GM20000 (cell line): Measurements from ENCODE around the gene FGF21.

Experiments used
- DNase-seq: peaks from one replicate; pipeline ENCODE4 v3.0.0; 2012; ENCODE audit warnings: low spot score
- TF ChIP-seq, protein P1 (sequence below): IDR thresholded peaks from 2 replicates; pipeline ENCODE4 v1.5.1; 2012; ENCODE audit warnings: mild to moderate bottlenecking, control low read depth; ENCODE audit errors: extremely low read depth, missing control alignments

FGF21 gene

DNA sequence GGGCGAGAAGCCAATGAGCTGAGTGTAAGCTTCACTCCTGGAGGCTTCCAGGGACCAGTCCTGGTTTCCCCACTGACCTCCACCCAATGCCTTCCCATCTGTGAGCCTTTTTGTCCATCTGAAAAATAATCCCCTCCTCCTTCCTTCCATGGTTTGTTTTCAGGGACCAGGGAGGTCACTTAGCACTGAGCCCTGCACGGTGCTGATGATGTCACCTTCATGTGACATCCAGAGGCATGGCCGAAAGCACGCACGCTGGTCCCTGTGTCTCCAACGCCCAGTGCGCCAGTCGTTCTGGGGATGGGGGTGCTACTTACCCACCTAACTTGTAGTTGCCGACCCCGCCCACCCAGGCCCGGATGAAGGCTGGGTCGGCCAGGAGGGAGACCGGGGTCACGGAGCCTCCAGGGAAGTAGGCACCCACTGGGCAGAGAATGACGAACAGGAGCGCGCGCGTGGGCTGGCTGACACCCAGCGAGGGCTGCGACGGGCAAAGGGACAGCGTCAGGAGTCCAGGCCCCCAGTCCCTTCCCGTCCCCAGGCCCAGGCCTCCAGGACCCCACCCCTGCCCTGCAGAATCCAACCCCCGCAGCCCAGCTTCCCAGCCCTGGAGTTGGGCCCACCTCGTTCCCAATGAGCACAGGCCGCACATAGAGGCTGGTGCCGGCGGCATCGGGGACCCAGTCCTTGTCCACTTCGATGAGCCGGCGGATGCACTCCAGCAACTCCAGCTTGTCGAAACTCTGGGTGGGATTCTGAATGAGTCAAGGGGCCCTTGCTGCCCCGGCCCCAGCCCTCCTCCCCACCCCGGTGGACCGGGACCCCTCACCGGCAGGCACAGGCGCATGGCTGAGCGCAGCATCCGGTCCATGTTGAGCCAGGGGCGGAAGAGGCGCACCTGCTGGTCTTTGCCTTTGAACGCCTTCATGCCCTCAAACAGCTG, 44.3 kb downstream of the FGF21 start:
- TF ChIP-seq, protein P1, sequence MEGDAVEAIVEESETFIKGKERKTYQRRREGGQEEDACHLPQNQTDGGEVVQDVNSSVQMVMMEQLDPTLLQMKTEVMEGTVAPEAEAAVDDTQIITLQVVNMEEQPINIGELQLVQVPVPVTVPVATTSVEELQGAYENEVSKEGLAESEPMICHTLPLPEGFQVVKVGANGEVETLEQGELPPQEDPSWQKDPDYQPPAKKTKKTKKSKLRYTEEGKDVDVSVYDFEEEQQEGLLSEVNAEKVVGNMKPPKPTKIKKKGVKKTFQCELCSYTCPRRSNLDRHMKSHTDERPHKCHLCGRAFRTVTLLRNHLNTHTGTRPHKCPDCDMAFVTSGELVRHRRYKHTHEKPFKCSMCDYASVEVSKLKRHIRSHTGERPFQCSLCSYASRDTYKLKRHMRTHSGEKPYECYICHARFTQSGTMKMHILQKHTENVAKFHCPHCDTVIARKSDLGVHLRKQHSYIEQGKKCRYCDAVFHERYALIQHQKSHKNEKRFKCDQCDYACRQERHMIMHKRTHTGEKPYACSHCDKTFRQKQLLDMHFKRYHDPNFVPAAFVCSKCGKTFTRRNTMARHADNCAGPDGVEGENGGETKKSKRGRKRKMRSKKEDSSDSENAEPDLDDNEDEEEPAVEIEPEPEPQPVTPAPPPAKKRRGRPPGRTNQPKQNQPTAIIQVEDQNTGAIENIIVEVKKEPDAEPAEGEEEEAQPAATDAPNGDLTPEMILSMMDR: no peak
- DNase-seq: peak; percentile 18

DNA sequence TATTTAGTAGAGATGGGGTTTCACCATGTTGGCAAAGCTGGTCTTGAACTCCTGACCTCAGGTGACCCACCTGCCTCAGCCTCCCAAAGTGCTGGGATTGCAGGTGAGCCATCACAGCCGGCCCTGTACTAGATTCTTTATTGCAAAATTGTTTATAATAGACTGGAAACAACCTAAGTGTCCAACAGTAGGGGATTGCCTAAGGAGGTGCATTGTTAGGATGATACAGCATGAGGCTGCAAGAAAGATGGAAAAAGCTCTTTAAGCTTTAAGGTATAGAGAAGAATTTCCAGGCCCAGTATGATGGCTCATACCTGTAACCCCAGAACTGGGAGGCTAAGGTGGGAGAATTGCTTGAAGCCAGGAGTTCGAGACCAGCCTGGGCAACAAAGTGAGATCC, 47.3 kb downstream of the FGF21 start:
- TF ChIP-seq, protein P1: no peak
- DNase-seq: no peak

- TF ChIP-seq, protein P1: no peak
- no peak for DNase-seq
These were observed 49.2 kb downstream of the FGF21 start for GRCh38 chr19:48804496-48804895.

- TF ChIP-seq, protein P1: no peak
These were observed 50.1 kb downstream of the FGF21 start for GRCh38 chr19:48805452-48805851.

DNA sequence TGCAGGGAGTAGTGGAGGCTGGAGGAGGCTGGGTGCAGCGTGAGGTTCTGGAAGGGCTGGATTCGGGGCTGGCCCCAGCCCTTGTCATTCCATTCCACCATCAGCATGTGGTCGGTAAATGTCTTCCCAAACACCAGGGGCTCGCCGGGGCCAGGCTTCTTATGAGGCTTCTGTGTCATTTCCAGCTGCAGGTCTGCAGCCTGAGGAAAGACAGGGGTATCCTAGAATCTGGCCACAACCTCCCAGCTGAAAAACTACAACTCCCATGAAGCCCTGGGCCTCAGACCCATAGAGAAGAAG, 51.1 kb downstream of the FGF21 start:
- TF ChIP-seq, protein P1: no peak
- DNase-seq: peak; percentile 76

More at GRCh38 chr19:48805452-48805851, 50.1 kb downstream of the FGF21 start:
- no peak for DNase-seq

DNA sequence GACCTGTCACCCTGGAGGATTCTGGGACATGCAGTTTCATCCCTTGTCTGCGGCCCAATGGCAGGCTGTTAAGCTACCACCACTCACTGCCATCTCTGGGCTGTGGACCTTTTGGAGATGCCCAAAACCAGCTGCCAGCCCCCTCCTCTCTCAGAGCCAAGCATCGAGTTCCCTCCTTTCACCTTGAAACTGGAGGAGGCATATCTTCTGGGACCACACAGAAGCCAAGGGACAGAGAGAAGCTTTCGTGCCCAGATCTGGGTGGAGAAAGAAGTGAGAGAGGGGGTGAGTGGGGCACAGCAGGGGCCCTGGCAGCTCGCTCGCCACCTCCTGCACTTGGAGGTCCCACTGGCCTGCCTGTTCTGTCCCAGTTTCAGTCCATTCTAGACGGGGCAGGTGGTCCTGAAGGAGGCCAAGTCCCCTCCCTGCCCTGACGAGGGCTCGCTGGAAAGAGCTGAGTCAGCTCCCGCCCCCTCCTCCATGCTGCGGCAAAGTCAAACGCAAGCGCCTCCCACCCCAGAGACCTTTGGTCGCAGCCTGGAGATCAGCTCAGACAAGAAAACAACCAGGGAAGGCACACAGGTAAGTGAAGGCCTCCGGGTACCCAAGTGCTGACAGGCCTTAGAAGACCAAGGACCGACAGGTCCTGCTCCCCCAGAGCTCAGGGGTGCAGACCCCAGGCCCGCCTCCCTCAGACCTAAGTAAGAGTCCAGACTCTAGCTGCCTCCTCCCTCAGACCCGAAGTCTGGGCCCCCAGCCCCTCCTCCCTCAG, 51.7 kb downstream of the FGF21 start:
- DNase-seq: no peak

More for the DNA sequence above, 51.7 kb downstream of the FGF21 start:
- TF ChIP-seq, protein P1: no peak
